NOMO-1 (cell line): Measurements from ENCODE around the gene ZNF710.

Source experiments
- DNase-seq, 2 experiments: peaks; one replicate each; lab custom pipeline; 2025; ENCODE audit not compliant: unreplicated experiment in 2 of 2; lab: John Stamatoyannopoulos, UW

The ZNF710 gene

GRCh38 chr15:90075420-90076289 is 74.5 kb downstream of the ZNF710 start:
- no peak for DNase-seq

DNA sequence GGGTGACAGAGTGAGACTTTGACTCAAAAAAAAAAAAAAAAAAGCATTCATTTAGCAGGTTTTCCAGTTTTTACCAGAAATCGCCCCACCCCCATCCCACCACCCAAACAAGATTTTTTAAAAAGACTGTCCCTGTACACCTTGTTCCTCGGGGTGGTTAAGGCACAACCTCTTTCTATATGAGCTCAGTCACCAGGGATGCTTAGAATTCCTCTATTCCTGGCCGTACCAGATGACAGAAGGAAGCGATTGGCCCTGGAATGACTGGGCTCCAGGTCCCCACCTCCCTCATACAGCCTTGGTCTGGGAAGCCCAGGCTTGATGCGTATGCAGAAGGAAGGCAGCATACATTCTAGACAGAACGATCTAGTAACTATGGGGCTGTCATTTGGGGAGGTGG is 75.6 kb downstream of the ZNF710 start:
- DNase-seq: no peak

DNA sequence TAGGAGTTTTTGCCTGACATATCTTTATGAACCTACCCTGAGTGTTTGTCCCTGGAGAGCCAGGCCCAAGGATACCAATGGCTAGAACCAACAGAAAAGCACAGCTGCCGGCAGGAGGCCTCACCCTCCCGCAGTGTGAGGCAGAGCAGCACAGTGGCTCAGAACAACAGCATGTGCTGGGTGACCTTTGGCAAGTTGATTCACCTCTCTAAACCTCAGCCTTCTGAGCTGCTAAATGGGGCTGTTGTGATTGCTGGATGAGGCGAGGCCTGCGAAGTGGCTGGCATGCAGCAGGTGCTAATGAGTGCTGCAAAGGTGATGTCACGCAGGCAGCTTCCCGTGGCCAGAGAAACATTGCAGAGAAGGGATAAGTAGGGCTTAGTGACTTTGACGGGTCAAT is 77.8 kb downstream of the ZNF710 start:
- no peak for DNase-seq

- no peak for DNase-seq
Observed at GRCh38 chr15:90079619-90080457, 78.7 kb downstream of the ZNF710 start.

- DNase-seq: no peak
Observed at GRCh38 chr15:90080458-90080755, 79.3 kb downstream of the ZNF710 start.

DNA sequence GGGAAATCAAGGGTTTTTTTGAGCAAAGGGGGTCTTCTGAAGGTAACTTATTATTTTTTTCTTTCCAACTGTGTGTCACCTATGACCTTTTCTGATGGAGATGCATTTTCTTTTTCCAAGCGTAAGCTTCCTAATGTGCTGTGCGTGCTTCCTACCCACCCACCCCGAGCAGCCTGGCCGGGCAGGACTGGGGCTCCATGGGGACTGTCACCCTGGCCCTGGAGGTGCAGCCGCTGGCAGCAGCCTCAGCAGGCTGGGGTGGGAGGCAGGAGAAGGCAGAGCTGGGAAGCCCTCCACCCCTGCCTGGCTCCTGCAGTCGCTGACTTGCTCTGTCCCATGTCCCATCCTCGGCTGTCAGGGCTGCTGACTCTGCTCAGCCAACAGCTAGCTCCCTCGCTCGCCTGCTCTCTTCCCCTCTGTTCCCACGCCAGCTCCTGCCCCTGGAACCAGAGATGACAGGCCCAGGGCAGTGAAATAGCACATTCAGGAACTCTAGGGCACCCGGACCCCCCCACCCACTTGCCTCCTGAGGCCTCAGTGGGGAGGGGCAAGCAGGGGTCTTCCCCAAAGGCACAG is 79.8 kb downstream of the ZNF710 start:
- DNase-seq: no peak

- no peak for DNase-seq
Observed at GRCh38 chr15:90082140-90082715, 81.1 kb downstream of the ZNF710 start.

DNA sequence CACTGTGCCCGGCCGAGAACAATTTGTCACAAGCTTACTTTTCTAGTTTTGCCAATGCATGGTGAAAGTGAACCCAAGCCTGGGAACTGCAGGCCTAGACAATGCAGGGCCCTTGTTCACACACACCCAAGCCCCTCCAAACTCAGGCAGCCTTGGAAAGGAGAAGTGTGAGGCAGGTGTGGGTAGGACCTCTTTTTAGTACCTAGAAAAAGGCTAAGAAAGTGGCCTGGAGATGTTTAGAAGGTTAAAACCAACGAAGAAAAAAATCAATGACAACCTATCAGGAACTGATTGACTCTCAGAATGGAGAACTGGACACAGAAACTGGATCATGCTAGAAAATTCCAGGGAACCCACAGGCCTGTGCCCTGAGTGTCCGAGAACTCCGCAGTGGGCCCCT is 82.3 kb downstream of the ZNF710 start:
- no peak for DNase-seq

- no peak for DNase-seq
Observed at GRCh38 chr15:90083954-90084607, 83.0 kb downstream of the ZNF710 start.

DNA sequence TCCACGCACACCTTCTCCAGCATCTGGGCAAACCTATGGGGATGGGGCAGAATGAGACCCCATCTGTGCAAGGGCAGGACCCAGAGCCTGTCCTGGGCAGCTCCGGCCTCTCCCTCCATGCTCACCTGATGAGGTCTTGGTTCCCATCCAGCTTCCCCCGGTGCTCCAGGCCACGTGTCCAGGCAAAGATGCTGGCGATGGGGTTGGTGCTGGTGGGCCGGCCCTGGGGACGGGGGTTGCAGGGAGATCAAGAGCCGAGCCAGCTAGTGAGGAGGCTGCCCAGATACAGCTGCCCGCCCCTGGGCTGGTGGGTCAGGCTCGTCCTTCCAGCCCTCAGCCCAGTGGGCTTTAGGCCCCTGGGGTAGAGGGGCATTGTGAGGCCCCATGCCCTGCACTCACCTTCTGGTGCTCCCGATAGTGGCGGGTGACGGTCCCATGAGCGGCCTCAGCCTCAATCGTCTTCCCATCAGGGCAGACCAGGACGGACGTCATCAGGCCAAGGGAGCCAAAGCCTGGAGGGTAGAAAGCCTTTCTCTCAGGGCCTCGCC is 83.8 kb downstream of the ZNF710 start:
- no peak for DNase-seq

DNA sequence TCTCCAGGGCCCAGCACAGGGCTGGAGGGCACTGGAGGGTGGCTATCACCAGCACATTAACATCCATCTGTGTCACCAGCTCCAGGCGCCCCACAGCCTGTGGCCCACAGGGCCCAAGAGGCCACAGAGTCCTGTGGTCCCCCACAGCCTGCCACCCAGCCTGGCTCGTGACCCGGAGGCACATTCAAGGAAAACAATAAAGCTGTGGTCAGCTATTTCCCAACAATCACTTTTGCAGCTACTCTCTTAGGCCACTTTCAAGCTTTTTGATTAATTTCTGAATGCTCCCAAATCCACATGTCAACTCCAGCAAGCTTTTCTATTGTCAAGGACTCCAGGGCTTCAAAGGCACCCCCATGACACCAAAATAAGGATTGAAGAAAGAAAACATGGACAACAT is 84.4 kb downstream of the ZNF710 start:
- DNase-seq: no peak

GRCh38 chr15:90086868-90087268 is 85.7 kb downstream of the ZNF710 start:
- DNase-seq: peak in 1 of 2 experiments; percentile 23

- peak in 1 of 2 experiments; percentile 7 for DNase-seq
Observed at GRCh38 chr15:90087454-90088154, 86.5 kb downstream of the ZNF710 start.

GRCh38 chr15:90090226-90090848 is 89.2 kb downstream of the ZNF710 start:
- DNase-seq: no peak

- no peak for DNase-seq
Observed at GRCh38 chr15:90091156-90091931, 90.2 kb downstream of the ZNF710 start.

GRCh38 chr15:90095521-90095959 is 94.4 kb downstream of the ZNF710 start:
- DNase-seq: no peak

DNA sequence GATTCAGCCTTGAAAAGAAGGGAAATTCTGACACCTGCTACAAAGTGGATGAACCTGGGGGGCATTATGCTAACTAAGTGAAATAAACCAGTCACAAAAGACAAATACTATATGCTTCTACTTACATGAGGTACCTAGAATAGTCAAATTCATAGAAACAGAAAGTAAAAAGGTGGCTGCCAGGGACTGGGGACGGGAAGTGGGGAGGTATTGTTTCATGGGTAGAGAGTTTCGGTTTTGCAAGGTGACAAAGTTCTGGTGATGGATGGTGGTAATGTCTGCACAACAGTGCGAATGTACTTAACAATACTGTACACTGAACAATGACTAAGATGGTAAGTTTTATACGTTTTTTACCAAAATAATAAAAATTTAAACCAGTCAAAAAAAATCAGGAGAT is 96.4 kb downstream of the ZNF710 start:
- DNase-seq: peak; percentile 79 to 85

DNA sequence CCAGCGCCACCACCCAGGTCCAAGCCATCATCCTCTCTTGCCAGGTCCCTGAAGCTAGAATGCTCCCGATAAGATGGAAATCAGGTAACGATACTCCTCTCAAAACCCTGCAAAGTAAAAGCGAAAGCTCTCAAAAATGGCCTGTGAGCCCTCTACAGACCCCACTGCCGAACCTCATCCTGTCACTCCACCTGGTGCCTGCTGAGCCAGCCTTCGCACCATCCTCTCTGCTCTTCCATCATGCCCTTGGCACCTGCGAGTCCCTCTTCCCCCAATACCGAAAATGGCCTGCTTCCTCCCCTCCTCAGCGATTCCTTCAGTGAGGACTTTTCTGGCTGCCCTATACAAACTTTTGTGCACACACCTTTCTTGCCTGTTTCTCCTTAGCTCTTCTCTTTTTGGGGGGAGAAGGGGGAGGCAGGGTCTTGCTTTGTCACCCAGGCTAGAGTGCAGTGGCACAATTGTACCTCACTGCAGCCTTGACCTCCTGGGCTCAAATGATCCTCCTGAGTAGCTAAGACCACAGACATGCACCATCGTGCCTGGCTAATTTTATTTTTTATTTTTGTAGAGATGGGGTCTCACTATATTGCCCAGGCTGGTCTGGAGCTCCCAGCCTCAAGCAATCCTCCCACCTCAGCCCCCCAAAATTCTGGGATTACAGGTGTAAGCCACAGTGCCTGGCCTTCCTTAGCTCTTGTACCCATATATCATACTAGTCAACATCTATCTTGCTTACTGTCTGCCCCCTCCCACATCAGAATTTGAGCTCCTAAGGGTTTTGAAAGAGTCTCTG is 98.1 kb downstream of the ZNF710 start:
- DNase-seq: no peak
